NCI-H1436 (cell line): ENCODE results near the gene PARP1.

ENCODE experiments used
- DNase-seq: peaks from one replicate; lab custom pipeline; 2025; lab: John Stamatoyannopoulos, UW

The PARP1 gene

DNA sequence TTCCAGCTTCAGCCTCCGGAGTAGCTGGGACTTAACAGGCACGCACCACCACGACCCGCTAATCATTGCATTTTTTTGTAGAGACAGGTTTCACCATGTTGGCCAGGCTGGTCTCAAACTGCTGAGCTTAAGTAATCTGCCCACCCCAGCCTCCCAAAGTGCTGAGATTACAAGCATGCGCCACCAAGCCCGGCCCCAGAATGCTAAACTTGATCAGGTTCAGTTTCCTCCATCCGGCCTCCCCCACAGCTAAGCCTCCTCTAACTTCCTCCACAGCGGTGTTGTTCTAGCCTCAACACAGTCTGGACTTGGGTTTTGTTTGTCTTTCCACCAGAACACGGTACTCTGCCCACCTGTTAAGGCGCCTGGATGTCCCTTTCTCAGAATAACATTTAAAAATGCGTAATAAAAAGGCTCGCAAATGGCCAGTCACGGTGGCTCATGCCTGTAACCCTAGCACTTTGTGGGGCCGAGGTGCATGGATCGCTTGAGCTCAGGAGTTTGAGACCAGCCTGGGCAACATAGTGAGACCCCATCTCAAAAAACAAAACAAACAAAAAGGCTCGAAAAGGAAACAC lies 2.4 kb downstream of the PARP1 start:
- no peak for DNase-seq

DNA sequence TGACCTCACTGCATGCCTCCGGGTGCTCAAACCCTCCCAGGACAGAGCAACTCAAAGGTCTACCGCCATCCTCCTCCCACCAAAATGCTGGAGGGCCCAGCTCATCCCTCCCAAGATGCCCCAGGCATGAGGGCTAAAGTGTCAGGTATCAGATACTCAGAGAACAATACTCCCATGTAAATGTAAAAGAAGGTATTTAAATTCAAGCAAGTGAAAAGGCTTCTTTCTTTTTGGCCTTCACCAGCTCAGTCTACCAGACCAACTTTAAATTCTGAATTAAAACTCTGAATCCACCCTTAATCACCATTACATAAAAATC lies 3.0 kb downstream of the PARP1 start:
- no peak for DNase-seq

DNA sequence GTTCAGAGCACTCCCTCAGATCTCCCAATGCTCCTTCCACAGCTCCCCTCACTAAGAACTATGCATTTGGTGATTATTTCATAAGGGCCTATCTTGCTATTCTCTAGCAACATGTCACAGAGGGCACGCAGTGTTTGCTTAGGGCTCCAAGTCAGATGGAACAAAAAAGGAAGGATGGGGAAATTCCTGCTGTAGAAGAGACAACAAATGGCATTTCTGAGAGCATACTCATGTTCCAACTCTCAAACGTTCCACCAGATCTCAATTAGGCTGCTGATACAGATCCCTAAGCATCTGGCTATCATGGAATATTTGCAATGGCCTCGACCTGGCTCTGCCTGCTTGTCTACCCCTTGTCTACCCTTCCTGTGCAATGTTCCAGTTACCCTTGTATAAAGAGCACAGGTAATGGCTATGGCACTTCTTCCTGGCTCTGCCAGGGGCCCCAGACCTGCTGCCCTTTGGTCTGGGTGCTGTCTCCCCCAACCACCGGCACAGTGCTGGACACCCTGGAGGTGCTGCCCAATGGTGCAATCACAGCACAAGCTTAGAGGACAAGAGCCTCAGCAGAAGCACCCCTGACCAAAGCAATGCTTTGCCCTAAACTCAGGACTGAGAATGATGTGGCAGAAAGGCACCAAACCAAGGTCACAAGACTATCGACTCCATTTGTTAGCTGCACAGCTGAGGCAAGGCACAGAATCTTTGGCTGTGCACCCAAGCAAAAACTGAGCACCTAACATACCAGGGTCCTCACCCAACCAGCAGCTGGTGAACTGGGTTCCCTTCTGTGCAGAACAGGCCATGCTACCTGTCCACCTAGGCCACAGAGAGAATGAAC lies 3.6 kb downstream of the PARP1 start:
- DNase-seq, result no peak

DNA sequence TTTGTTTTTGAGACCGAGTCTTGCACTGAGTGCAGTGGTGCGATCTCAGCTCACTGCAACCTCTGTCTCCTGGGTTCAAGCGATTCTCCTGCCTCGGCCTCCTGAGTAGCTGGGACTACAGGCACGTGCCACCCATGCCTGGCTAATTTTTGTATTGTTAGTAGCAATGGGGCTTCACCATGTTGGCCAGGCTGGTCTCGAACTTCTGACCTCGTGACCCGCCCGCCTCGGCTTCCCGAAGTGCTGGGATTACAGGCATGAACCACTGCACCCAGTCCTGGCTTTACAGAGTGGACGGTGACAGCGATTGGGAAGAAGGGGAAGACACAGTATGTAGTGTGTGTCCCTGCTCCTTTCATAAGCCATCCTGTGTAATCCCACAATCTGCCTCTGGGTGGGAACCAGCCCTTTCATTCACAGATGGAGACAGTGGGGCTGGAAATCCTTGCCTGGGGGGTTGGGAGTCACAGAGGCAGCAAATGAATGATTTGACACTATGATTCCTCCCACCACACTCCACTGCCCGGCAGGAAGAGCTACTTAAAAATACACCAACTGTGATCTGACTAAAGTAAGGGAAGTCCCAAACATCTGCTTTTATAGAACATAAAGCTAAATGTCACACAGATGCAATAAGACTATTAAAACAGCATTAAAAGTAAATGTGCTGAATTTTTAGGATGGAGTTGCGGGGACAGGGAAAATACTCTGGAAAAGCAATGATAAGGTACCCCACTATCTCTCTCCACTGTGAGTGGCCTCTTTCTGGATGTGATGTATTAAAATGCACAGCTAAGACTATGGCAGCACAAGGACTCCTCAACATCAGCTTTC lies 4.5 kb downstream of the PARP1 start:
- no peak for DNase-seq

DNA sequence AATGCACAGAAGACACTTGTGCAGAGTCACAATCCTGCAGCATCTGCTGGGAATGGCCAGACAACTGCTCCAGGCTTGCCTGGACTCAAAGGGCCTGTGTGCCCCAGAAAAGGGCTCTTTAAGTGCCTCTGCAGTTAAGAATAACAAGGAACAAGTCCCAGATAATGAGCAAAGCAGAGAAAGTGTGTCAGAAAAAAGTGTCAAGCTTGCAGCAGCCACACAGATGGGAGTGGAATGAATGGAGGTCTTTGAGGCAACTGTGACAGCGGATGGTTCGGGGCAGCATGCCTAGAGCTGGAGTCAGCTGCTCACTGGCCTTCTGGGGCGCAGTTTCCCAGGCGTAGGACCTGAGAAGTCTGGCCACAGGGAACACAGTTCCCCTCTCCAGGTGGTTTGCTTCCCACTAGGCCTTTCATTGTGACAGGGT lies 5.1 kb downstream of the PARP1 start:
- no peak for DNase-seq

DNA sequence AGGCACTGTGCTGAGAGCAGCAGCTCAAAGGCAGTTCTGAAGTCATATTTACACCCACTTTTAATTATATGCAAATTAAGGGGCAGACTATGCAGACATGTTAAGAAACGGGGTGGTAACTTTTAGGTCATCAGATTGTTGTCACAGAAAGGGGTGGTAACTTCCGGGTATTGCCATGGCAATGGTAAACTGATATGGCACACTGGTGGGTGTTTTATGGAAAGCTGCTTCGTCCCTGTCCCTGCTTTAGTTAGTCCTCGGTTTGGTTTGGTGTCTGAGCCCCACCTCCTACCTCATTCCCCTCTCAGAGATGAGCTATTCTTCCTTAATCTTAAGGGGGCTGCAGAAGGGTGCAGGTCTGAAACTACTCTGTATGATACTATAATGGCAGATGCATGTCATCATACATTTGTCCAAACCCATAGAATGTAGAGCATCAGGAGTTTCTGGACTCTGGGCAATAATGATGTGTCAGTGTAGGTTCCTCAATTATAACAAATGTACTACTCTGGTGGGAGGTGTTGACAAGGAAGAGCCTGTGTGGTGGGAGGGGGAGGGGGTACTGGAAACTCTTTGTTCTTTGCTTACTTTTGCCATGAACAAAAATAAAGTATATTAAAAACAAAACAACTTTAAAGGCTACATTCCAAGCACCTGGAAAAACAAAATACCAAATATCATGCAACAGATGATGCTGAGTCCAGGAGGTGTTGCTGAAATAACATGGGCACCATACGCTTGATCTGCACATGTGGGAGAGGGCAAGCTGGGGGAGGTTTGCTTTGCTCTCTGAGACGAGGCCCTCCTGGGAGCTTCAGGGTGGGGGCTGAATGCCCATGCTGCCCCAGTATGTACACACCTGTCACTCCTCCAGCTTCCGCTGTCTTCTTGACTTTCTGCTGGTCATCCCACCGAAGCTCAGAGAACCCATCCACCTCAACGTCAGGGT lies 6.3 kb downstream of the PARP1 start:
- no peak for DNase-seq

DNA sequence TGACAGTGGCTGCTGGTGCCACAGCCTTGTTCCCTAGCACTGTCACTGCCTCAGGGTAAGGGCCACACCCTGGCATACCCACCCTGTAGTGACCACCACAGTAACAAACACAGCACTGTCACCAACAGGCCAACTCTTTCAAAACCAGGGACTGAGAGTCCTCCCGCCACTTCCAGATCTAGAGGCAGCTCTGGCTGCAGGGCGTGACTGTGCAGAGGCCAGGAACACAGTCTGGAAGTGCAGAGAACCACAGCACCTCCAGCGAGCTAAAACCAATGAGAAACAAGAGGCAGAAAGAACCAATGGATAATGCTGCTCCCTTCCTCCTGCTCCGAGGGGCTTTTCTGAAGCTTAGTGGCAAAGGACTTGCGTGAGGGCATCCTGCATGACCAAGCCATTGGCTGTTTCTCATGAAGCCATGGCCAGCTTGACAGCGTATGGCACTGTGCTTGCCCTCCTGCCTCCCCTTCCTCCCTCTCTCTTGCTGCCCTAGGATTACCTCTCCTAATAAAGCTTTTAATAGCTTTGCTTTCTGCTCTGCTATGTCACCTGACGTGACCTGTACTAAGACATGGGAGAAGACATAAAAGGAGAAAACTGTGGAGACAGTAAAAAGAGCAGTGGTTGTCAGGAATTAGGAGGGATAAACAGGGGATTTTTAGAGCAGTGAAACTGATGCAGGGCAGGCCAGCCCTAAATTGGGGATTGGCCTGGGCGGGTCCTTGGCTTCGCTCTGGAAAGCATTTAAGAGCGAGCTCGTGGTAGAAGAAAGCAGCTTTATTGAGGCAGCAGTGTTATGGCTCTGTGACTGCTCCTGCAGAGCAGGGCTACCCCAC lies 7.2 kb downstream of the PARP1 start:
- no peak for DNase-seq

DNA sequence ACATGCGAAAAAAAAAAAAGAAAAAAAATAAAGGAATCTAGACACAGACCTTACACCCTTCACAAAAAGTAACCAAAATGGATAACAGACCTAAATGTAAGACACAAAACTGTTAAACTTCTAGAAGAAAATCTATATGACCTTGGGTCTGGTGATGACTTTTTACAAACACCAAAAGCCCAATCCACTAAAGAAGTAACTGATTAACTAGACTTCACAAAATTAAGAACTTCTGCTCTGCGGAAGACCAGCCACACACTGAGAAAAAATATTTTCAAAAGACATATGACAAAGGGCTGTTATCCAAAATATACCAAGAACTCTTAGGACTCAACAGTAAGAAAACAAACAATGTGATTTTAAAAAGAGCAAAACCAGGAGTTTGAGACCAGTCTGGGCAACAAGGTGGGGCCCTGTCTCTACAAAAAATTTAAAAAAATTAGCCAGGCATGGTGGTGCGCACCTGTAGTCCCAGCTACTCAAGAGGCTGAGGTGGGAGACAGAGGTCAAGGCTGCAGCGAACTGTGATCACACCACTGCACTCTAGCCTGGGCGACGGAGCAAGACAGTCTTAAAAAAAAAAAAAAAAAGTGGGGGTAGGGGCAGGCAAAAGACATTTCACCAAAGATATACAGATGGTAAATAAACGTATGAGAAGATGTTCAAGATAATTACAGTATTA lies 9.8 kb downstream of the PARP1 start:
- DNase-seq, result no peak

DNA sequence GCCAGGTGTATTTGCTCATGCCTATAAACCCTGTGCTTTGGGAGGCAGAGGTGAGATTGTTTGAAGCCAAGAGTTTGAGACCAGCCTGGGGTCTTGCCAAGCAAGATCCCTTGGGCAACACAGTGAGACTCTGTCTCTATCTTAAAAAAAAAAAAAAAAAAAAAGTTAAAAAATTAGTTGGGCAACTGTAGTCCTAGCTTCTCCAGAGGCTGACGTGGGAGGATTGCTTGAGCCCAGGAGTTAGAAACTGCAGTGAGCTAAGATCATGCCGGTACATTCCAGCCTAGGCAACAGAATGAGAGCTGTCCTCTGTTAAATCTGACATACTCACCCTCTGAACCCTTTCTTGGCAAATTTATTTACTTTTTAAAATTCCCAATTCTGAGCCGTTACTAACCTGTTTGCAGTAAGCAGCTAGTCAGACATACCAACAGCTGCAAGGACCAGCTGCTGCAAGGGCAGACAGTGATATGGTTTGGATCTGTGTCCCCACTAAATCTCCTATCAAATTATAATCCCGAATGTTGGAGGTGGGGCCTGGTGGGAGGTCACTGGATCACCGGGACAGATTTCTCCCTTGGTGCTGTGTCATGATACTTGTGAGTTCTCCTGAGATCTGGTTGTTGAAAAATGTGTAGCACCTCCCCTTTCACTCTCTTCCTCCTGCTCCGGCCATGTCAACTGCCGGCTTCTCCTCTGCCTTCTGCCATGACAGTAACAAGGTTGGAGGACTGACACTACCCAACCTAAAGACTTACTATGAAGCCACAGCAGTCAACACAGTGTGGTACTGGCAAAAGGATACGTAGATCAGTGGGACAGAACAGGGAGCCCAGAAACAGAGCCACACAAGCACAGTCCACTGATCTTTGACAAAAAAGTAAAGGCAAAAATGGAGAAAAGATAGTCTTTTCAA lies 10.6 kb downstream of the PARP1 start:
- DNase-seq, result no peak

DNA sequence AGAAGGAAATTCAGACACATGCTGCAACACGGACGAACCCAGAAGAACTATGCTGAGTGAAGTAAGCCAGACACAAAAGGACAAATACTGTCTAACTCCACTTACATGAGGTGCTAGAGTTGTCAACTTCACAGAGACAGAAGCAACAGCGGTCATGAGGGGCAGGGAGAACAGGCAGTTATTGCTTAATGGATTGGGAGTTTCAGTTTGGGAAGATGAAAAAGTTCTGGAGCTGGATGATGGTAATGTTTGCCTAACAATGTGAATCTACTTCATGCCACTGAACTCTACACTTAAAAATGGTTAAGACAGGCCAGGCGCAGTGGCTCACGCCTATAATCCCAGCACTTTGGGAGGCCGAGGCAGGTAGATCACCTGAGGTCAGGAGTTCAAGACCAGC lies 12.1 kb downstream of the PARP1 start:
- no peak for DNase-seq

DNA sequence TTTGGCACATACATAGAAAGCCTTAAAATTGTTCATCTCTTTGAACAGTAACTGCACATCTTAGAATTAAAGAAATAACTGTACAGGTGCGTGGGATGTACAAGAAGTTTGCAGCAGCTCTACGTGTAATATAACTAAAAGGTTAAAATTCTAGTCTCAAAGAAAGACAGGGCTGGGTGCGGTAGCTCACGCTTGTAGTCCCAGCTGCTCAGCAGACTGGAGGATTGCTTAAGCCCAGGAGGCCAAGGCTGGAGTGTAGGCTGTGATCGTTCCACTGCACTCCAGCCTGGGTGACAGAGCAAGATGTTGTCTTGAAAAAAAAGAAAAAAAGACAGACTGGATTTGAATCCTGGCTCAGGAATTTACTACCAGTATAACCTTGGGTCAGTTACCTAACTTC lies 13.4 kb downstream of the PARP1 start:
- DNase-seq, result no peak

DNA sequence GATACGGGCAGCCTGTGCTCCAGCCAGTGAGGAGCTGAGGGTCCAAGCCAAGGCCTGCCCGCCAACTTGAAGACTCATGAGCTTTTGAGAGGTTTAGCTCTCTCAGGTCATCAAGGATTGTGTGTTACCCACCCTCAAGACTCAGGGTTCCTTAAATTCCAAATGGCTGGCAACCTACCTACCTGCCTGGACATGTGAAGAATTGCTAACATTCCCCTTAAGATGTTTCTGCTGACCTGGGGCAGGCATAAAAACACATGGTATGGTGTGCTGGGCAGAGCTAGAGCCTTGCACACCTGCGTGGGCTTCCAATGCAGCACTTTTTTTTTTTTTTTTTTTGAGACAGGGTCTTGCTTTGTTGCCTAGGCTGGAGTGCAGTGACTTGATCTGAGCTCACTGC lies 17.2 kb downstream of the PARP1 start:
- DNase-seq, result no peak

DNA sequence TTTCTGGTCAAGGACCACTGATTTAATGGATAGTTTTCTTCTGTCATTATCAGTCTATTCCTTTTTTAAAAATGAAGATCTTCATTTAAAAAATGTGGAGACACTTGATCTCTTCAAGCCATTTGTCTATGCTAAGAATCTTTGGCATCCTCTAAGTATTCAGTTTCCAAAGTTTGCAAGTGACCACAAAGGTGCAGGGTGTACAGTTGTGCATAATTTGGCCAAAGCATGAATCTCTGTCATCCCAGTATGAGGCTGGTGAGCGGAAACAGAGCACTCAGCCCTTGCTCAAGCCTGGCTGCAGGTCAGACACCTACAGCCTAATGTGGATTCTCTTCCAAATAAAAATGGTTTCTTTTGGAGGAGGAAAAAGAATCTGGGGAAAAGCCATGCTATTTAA lies 19.8 kb downstream of the PARP1 start:
- no peak for DNase-seq

DNA sequence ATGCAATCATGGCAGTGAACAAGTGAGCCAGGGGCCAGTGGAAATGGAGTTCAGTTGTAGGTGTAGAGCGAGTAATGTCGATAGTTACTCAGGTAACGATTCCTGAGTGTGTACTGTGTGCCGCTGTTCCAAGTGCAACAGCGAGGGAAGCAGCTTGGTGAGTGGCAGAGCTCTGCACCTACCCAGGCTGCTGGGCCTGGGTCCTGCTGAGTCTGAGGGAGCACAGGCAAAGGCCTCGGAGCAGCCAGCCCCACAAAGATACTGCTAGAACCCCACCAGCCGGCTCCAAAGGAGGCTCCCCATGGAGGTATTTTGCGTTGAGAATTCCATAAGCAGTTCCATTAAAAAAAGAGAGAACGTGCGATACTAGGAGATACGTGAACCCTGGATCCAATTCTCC lies 23.2 kb downstream of the PARP1 start:
- DNase-seq, result no peak

DNA sequence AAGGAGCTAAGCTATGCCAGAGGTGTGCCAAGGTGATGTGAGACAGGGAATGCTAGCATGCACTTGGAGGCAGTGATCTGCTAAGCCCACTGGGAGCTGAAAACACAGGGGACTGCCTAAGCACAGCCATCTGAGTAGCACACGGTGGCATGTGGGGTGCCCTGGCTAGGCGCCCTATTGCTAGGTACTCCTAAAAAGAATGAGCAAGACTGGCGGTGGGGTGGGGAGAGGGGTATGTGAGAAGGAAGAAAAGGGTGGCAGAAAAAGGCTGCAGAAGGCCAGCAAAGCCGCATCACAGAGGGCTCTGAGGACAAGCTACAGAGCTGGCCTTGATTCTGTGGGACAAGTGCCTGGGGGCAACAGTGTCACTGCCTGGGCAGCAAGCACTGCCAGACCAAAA lies 23.9 kb downstream of the PARP1 start:
- no peak for DNase-seq

DNA sequence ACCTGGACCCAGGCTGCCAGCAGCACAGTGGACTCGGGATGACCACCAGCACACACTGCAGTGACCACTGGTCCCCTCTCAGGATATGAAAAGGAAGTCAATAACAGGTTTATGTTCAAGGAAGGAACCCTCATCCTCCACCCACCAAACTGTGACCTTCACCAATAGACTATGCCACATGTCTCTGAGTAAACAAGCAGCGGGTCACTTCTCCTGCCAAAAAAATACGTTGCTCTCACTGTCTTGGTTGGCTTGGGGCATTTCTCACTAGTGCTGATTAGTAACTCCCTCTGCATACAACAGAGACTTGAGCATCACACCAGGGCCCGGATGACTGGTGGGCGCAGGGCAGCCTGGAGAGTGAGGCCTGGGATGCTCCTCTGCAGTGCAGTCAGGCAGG lies 25.9 kb downstream of the PARP1 start:
- DNase-seq, result no peak

DNA sequence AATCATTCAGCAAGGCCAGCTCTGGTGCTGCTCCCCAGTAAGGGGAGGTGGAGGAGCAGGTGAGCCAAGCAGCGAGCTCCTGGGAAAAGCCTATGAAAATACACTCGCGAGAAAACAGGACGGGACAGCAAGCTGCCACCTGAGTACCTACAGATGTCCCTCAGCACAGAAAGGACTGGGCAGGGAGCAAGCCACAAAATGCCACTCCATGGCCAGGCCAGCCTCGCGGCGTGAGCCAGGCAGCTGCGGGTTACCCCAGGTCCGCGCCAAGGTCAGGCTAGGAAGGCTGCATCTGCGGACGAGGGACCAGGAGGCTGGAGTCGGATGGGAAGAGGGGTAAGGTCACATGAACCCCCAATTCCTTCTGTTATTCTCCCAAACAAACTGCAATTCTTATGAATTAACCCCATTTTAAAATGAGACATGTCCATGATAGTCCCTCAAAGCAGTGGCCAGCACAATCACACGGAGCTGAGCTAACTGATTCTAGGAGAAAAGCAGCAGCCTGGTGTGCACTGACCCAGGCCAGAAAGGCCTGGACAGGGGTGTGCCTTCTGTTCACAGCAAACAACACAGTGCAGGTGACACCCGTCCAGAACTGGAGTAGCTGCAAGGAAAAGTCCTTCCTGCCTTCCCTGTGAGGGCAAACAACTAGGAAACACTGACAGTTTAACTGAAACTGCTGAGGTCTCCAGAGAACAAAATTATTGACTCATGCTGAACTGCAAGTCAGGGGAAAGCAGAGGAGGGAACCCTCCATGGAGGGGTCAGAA lies 26.5 kb downstream of the PARP1 start:
- DNase-seq, result no peak

DNA sequence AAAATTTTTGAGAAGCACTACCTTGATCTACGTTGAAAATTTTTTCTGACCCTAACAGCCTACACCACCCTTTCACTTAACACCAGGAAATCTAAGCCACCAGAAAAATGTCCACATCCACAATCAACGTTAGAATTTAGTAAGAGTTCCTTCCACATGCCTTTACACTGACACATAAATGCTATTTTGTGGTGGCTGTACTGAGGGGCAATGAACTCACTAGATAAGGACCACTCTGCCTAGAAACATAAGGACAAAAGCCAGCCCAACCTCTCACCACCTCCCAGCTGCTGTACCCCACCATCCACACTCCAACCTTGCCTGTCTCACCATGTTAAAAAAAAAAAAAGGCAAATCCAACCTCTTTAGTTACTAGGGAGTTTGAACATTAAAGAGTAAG lies 29.8 kb downstream of the PARP1 start:
- DNase-seq, result no peak

DNA sequence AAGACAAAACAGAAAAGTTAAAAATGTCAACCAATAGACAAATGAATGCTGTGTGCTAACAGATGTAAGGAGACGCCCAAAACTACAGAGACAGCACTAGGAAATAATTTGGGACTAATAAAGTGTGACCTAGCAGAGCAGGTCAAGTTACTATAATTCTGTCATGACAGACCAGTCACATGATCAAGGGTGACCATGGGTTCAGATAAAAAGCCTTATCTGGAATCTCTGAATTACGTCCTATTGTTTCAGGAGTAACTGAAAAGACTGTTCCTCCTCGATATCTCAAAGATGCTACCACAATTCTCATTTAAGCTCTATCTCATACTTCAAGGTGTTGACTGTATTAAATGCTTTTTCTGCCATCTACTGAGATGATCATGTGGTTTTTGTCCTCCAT lies 31.6 kb downstream of the PARP1 start:
- DNase-seq, result no peak
